ENCODE data around the gene EXOC3.

DNA sequence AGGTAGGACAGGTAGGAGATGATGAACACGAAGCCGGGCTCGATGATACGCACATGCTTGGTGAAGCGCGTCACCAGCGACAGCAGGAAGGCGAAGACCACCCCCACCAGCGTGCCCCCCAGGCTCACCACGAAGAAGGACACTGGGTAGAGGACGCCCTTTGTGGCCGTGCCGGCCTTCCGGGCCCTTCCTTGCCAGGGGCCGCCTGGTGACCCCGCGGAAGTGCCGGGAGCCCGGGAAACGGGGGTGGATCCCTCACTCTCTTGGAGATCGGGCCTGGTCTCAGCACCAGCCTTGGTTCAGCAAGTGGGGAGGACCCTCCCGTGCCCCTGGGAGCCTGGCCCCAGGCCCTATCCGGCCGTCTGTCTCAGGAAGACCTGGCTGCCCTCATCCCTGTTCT, 41.6 kb downstream of the EXOC3 start:
- TF ChIP-seq EZH2 (IDR thresholded peaks at IDR 0.05; ENCODE audit: low read length, unreplicated experiment), result no peak
- TF ChIP-seq, protein P1, sequence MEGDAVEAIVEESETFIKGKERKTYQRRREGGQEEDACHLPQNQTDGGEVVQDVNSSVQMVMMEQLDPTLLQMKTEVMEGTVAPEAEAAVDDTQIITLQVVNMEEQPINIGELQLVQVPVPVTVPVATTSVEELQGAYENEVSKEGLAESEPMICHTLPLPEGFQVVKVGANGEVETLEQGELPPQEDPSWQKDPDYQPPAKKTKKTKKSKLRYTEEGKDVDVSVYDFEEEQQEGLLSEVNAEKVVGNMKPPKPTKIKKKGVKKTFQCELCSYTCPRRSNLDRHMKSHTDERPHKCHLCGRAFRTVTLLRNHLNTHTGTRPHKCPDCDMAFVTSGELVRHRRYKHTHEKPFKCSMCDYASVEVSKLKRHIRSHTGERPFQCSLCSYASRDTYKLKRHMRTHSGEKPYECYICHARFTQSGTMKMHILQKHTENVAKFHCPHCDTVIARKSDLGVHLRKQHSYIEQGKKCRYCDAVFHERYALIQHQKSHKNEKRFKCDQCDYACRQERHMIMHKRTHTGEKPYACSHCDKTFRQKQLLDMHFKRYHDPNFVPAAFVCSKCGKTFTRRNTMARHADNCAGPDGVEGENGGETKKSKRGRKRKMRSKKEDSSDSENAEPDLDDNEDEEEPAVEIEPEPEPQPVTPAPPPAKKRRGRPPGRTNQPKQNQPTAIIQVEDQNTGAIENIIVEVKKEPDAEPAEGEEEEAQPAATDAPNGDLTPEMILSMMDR (conservative IDR thresholded peaks at IDR 0.05; ENCODE audit: low read depth, low read length), result no peak
